ENCODE data around the gene ECM2. TPM values are rescaled to one million over a fixed set of nuclear protein-coding genes. Genes with fewer than 3 reads are reported as not detected.

Gene ECM2
- polyA plus RNA-seq, 1 of the 3 experiments (the other 2 are of a cell fraction): 0.20 TPM

DNA sequence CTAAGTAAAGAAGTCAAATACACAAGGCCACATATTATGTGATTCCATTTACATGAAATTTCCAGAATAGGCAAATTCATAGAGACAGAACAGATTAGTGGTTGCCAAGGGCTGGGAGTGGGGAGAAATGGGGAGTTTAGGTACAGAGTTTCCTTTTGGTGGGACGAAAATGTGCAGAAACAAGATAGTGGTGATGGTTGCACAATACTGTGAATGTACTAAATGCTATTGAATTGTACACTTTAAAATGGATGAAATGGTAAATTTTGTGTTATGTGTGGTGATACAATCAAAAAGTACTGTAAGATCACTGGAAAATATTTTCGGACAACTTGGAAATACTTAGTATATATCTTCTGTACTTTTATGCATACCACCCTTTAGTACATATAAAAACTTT lies 15.0 kb downstream of the ECM2 start:
- no peaks in the 10 kb centered on the region for H3F3A ChIP-seq (replicated peaks; ENCODE audit: insufficient read depth)
- POLR2A ChIA-PET: no interaction called here
- H3K4me3 ChIP-seq (ENCODE audit: low read depth in 2 of 2, low read length in 1 of 2): no peak overlapping the region
- H4K20me1 ChIP-seq (ENCODE audit: insufficient read depth): no peaks in the 10 kb centered on the region
- H3K79me2 ChIP-seq (ENCODE audit: insufficient read depth): no peaks in the 10 kb centered on the region
- WGBS (ENCODE audit: low lambda C conversion rate): 83% methylated on average over 2 of the region's 2 CpGs
- CTCF ChIA-PET: no interaction called here
- no peaks in the 10 kb centered on the region for H3K27me3 ChIP-seq (ENCODE audit: insufficient read depth)
- DNase-seq: no peak
- no peaks in the 10 kb centered on the region for H3K36me3 ChIP-seq (replicated peaks in 1 of 2; ENCODE audit: control insufficient read depth in 1 of 2, insufficient read depth in 2 of 2, low read length in 1 of 2)
- H2AFZ ChIP-seq (ENCODE audit: low read depth): no peak overlapping the region
- TF ChIP-seq GATA2 (CRISPR knock-in tag; IDR thresholded peaks at IDR 0.05) (no peak), YY1 (IDR thresholded peaks at IDR 0.05; ENCODE audit: low read depth) (no peak), IRF3 (IDR thresholded peaks at IDR 0.05; ENCODE audit: low read depth, low read length) (no peak), RAD21 (IDR thresholded peaks at IDR 0.05; ENCODE audit: low read length) (no peak), NRF1 (IDR thresholded peaks at IDR 0.05; ENCODE audit: low read depth, low read length) (no peak), NFIC (IDR thresholded peaks at IDR 0.05; ENCODE audit: borderline replicate concordance) (no peak), CHD2 (IDR thresholded peaks at IDR 0.05; ENCODE audit: low read length, partially characterized antibody) (no peak), FOXJ3 (CRISPR knock-in tag; IDR thresholded peaks at IDR 0.05) (no peak), MXI1 (IDR thresholded peaks at IDR 0.05; ENCODE audit: low read depth, low read length) (no peak), RCOR1 (IDR thresholded peaks at IDR 0.05; ENCODE audit: low read length) (no peak), PBX3 (IDR thresholded peaks at IDR 0.05) (no peak), MAX (IDR thresholded peaks at IDR 0.05; ENCODE audit: low read depth) (no peak), GABPA (IDR thresholded peaks at IDR 0.05; ENCODE audit: low read depth) (no peak), TEAD4 (IDR thresholded peaks at IDR 0.05; ENCODE audit: borderline replicate concordance, insufficient read depth) (no peak), FOXM1 (IDR thresholded peaks at IDR 0.05; ENCODE audit: low read depth) (no peak), SIN3A (IDR thresholded peaks at IDR 0.05; ENCODE audit: borderline replicate concordance, low read depth, low read length) (no peak)
- TF ChIP-seq, protein P1, sequence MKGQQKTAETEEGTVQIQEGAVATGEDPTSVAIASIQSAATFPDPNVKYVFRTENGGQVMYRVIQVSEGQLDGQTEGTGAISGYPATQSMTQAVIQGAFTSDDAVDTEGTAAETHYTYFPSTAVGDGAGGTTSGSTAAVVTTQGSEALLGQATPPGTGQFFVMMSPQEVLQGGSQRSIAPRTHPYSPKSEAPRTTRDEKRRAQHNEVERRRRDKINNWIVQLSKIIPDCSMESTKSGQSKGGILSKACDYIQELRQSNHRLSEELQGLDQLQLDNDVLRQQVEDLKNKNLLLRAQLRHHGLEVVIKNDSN (IDR thresholded peaks at IDR 0.05; ENCODE audit: borderline replicate concordance, low read depth): no peak
- TF ChIP-seq, protein P2, sequence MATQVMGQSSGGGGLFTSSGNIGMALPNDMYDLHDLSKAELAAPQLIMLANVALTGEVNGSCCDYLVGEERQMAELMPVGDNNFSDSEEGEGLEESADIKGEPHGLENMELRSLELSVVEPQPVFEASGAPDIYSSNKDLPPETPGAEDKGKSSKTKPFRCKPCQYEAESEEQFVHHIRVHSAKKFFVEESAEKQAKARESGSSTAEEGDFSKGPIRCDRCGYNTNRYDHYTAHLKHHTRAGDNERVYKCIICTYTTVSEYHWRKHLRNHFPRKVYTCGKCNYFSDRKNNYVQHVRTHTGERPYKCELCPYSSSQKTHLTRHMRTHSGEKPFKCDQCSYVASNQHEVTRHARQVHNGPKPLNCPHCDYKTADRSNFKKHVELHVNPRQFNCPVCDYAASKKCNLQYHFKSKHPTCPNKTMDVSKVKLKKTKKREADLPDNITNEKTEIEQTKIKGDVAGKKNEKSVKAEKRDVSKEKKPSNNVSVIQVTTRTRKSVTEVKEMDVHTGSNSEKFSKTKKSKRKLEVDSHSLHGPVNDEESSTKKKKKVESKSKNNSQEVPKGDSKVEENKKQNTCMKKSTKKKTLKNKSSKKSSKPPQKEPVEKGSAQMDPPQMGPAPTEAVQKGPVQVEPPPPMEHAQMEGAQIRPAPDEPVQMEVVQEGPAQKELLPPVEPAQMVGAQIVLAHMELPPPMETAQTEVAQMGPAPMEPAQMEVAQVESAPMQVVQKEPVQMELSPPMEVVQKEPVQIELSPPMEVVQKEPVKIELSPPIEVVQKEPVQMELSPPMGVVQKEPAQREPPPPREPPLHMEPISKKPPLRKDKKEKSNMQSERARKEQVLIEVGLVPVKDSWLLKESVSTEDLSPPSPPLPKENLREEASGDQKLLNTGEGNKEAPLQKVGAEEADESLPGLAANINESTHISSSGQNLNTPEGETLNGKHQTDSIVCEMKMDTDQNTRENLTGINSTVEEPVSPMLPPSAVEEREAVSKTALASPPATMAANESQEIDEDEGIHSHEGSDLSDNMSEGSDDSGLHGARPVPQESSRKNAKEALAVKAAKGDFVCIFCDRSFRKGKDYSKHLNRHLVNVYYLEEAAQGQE (IDR thresholded peaks at IDR 0.05; ENCODE audit: low read depth, low read length): no peak
- H3K9ac ChIP-seq: no peak overlapping the region
- no peak overlapping the region for H3K4me2 ChIP-seq
- peaks cover 0 to 7% of the 10 kb centered on the region in 2 experiments; a peak in 1 of 4 replicates for H3K4me1 ChIP-seq (ENCODE audit: control insufficient read depth in 1 of 2, insufficient read depth in 2 of 2, low read depth in 1 of 2, low read length in 1 of 2)
- no peaks in the 10 kb centered on the region for H3K9me2 ChIP-seq
- no peak overlapping the region for H3K27ac ChIP-seq (ENCODE audit: low read depth in 2 of 2, low read length in 1 of 2)
- no peaks in the 10 kb centered on the region for H3K9me3 ChIP-seq

Measured in SK-N-SH (cell line).